Astrocyte of the hippocampus (primary cell): ENCODE results near the gene KLHL6.
A peak's percentile ranks its signal among the peaks of the same experiment; 100 is the strongest.
"Not testable (repeated sequence)": the region's sequence is repeated elsewhere in the genome, so short reads cannot be mapped to it uniquely, and the experiment has no call there.

Source experiments
- DNase-seq: peaks from one replicate; pipeline ENCODE4 v3.0.0; 2011; ENCODE audit warnings: low read depth, low spot score

The KLHL6 gene

DNA sequence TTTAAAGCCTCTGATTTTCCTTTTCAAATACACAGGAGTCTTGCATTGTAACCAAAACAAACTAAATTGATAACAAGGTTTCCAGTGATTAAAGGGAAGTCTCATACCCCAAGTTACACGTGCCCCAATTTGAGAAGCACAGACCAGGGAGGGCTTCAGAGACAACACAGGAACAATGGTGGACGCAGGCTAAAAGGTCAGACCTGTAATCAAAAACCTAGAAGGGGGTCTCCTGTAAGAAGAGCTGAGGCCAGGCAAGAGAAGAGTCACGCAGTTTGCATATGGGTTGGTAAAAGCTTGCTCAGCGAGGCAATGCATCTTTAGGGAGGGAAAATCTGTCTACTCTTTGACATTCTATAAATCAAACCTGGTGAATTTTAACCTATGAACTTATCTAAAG, 68.5 kb downstream of the KLHL6 start:
- DNase-seq: no peak

DNA sequence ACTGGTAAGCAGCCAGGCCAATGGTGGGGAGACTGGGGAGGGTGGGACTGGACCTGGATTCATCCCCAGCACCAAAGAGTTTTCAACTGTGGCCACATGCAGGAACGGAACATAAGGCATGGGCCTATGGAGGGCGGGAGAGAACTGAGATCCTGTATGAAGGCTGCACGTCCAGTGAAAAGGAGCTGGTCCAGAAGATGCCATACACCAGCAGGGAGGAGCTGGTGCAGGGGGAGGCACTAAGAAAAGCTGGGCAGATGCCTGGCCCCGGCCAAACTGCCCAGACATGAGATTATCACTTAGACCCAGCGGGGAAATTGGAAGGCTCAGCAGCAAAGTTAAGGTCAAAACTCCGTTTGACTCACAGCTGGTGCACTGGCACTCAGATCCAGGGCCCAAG, 69.0 kb downstream of the KLHL6 start:
- DNase-seq: no peak

DNA sequence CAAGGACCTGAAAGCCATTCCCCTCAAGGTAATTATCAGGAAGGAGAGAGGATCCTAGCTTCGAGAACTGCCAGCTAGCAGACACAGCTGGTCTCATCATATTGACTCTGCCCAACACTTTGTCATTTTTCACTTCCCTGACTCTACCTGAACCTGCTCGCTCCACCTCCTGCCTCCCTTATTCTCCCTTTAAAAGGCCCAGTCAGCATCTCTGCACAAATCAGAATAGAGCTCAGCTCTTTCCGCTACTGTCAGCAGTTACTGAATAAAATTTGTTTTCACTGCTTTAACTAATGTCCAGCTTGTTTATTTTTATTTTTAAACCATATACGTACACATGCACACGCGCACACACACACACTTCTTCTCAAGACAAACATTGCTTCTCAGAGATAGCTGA, 69.9 kb downstream of the KLHL6 start:
- DNase-seq: no peak

DNA sequence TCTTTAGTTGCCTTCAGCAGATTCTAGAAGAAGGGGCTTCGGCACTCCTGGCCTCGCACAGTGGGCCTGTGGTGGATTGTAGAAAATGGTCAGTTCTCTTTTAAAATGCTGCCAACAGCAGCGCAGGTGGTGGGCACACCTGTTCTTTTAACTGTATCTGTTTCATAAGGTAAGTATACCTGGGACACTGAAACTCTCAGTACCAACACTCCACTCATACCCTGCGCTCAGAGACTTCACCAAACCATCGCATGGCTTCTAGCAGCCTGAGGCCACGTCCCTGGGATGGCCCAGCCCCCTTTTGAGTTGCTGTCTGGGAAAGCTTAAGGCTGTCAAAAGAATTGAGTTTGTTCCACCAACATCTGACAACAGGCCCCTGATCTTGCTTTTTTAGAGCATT, 70.4 kb downstream of the KLHL6 start:
- DNase-seq: no peak

DNA sequence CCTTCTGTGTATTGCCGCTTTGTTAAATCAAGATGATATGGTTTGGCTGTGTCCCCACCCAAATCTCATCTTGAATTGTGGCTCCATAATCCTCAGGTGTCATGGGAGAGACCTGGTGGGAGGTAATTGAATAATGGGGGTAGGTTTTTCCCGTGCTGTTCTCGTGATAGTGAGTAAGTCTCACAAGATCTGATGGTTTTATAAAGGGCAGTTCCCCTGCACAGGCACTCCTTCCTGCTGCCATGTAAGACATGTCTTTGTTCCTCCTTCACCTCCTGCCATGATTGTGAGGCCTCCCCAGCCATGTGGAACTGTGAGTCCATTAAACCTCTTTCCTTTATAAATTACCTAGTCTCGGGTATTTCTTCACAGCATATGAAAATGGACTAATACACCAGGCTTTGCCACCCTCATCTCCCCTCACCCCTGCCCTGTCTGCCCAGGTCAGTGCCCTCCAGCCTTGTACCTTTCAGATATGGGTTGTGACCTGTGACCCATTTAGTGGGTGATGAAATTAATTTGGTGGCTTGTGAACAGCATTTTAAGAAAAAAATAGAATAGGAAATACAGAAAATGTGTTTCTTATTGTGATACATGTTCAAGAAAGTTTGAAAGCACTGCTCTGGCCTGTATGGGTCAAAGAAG, 71.0 kb downstream of the KLHL6 start:
- DNase-seq: no peak

DNA sequence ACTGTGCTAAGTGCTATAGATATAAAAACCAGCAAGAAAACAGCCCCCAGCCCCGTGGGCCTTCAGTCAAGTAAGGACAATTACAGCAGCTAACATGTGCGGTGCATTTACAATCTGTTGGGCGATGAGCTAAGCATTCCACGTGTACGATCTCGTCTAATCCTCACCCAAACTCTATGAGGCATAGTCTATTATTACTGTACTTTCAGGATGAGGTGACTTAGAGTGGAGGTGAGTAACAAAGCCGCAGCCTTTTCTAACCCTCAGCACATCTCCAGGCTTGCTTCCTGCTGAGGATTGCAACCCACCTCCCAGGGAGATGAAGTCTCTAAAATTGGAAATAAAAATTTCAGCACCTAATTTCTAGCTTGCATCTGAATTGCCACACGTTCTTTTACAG, 73.9 kb downstream of the KLHL6 start:
- DNase-seq: peak; percentile 57

DNA sequence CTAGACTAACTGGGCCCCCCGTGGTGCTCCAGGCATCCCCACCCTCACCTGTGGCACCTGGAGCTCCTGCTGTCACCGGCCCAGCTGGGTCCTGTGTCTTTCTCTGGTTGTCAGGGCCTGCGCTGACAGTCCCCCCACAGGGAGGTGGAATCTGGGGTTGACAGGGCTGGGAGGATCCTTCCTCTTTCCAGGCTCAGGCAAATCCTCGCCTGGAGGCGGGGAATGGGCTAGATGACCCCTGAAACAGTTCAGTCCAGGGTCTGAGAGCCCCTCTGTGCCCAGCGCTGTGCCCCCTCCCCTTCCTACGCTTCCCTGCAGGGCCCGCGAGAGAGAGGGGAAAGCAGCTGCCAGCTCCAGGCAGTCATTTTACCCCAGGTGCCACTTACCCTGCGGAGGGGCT, 77.0 kb downstream of the KLHL6 start:
- DNase-seq: no peak

DNA sequence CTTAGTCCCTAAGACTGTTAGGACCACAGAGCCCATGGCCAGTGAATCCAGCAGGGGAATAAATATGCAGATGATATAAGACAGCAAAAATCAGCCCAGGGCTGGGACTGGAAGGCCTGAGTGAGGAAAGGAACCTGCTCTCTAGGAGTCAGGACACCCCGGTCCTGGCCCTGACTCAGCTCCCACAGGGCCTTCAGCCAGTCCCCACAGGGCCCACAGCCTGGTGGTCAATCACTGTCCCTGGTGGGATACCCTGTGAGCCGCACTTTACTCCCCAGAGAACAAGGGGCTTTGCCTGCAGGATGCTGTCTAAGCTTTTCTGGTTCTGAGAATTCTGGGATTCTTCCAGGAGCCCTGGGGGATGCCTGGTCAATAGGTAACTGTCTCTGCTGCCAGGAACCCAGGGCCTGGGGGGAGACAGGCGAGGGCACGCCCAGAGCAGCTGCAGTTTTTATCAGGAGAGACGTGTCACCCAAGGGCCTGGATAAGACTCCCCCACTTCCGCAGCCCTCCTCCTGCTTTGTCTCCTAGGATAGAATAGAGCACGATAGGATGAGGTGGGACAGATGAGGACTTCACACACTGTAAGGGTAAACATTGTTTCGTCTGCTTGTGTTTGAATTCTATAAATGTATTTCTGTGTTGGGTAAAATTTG, 77.6 kb downstream of the KLHL6 start:
- DNase-seq: no peak

DNA sequence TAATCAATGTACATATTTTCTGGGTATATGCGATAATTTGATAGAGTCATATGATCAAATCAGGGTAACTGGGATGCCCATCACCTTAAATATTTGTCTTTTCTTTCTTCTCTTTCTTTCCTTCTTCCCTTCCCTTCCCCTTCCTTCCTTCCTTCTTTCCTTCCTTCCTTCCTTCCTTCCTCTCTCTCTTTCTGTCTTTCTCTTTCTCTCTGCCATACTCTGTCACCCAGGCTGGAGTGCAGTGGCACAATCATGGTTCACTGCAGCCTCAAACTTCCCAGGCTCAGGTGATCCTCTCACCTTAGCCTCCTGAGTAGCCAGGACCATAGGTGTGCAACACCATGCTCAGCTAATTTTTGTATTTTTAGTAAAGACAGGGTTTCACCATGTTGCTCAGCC, 79.7 kb downstream of the KLHL6 start:
- not testable (repeated sequence) for DNase-seq

DNA sequence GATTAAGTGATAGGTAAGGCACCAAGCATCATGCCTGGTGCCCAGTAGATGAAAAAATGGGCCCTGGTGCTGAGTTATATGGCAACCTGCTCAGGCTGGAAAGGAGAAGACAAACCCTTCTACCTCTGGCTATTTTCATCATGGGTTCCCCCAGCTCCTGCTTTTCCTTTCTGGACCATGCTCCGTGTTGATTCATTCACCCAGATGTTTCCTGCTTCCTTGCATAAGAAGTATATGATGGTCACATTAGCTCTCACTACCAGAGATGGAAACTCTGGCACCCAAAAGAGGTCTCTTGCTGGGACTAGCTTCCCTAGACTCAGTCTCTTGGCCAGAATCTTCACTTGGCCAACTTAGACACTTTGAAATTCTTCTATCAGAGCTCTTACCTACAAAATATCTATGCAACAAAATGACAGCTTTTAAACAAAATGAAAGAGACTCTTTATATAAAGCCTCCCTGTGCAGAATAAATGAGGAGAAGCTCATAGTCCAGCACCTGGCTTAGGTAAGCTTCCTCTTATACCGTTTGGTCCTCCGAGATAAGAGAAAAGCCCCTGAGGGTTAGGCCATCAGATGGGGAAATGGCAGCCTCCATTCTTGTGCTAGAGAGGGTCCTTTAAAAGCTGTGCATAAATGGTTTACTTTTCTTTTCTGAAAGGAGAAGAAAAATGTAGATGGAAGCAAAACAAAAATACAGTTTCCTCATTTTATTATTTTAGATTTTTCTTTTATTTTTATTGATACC, 80.3 kb downstream of the KLHL6 start:
- DNase-seq: no peak

DNA sequence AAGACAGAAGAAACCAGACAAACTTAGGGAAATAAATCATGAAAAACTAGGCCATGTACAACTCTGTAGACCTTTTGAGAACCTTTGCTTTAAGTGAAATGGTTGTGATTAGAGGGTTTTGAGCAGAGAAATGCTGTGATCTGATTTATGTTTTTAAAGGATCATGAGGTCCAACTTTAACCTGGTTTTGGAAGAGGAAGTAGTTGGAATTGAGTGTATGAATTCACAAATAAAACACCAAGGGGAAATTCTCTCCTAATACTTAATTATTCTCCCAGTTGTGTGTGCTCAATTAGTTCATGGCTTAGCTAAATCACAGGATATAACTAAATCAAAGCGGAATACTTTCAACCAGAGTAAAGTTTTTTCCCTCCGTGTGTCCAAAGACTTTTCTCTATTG, 81.5 kb downstream of the KLHL6 start:
- DNase-seq: no peak

DNA sequence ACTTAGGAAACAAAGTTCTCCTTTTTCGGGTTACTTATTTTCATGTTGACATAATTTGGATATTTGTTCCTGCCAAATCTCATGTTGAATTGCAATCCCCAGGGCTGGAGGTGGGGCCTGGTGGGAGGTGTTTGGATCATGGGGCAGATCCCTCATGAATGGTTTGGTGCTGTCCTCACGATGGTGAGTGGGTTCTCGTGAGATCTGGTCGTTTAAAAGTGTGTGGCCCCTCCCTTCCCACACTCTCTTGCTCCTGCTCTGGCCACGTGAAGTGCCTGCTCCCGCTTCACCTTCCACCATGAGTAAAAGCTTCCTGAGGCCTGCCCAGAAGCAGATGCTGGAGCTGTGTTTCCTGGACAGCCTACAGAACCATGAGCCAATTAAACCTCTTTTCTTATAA, 83.4 kb downstream of the KLHL6 start:
- no peak for DNase-seq

DNA sequence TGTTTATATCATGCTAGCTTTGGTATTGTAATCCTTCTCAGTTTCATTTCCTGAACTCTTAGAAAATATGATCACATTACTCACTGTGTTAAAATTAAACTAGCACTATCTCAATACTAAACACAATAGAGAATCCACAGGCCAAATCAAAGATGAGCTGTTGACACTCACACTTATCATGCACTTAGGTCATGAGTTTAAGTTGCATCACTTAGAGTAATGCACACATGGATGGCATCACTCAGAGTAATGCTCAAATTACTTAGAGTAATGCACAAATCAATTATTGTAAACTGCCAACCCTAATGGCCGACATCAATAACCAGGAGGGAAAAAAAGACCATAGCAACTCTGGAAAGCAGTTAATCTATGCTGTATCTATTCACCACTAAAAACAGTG, 87.1 kb downstream of the KLHL6 start:
- DNase-seq: no peak

DNA sequence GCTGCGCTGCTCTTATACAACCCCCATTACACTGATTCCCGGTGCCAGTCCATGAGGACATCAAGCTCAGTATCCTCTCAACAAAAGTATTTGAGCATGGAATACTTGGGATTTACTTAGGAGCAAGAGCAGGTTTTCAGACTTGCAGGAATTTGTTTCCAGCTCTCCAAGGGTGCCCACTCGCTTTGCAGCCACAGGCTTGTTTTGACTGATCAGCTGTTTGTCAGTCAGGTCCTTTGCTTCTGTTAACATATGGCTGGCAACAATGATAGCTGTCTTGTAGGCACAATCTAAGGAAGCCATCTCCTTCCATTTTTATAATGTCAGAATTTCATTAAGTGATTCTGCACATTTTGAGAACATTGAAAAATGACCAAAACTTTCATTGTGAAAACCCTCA, 88.9 kb downstream of the KLHL6 start:
- no peak for DNase-seq

DNA sequence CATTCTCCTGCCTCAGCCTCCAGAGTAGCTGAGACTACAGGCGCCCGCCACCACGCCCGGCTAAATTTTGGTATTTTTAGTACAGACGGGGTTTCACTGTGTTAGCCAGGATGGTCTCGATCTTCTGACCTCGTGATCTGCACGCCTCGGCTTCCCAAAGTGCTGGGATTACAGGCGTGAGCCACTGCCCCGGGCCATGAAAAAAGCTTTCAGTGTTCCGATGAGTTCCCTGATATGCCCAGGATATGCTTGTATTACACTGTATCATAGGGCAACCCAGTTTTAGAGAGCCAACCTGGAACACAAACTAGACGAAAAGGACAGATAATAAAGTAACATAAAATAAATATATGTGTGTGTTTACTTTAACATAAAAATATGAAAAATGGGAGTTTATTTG, 89.8 kb downstream of the KLHL6 start:
- not testable (repeated sequence) for DNase-seq

DNA sequence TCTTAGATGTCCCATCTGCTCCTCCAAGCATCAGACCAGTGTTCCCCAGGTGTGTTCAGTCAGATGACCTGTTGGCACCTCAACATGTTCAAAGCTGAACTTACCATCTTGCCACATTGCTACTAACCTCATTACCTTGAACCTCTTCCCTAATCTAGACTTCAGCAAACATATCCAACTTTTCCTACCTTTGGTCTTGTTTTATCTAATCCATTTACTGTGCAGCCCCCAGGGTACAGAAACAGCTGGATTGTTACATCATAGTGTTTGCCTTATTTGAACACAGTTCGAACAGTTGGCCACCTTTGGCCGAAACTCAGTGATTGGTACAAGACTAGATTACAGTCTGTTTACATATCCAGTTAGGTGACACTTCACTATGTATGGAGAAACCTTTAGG, 91.0 kb downstream of the KLHL6 start:
- no peak for DNase-seq

DNA sequence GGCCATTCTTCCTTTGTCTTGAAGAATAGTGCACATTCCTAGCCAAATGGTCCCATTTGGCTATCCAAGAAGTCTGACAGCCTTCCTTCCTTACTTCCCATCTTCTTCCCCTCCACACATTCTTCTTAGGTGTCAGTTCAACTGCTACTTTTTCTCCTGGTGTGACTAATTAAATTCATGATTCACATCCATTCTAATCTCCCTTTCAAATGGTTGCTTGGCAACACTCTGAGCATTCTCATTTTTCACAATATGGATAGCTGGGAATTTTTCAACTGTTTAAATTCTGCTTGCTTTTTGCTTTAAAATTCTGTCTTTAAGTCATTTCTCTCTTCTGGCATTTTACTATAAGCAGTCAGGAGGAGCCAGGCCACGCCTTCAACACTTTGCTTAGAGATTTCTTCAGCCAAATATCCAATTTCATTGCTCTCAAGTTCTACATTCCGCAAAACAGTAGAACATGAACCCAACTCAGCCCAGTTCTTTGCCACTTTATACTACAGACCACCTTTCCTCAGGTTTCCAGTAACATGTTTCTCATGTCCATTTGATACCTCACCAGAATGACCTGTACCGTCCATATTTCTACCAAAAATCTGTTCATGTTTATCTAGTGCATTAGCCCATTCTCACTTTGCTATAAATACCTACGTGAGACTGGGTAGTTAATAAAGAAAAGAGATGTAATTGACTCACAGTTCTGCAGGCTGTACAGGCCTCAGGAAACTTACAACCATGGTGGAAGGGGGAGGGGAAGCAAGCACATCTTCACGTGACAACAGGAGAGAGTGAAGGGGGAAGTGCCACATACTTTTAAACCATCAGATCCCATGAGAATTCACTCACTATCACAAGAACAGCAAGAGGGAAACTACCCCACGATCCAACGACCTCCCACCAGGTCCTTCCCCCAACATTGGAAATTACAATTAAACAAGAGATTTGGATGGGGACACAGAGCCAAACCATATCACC, 95.1 kb downstream of the KLHL6 start:
- DNase-seq: no peak

DNA sequence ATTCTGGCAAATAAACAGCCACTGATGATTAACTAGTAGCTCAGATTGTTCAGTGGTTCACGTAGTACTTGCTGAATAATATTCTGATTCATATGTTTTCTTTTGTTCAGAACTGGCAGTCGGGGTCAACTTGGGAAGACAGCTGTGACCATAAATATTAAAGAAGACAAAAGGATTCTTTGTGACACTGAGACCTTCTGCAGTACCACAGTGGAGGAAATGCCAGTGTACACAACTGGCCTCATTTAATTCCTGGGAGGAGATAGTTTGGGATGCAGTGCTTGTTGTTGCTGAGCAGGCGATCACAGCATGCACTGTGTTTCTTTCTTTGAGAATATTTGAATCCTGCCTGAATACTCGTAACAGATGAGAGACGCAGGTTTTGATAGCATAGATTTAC, 100.4 kb downstream of the KLHL6 start:
- peak; percentile 19 for DNase-seq

DNA sequence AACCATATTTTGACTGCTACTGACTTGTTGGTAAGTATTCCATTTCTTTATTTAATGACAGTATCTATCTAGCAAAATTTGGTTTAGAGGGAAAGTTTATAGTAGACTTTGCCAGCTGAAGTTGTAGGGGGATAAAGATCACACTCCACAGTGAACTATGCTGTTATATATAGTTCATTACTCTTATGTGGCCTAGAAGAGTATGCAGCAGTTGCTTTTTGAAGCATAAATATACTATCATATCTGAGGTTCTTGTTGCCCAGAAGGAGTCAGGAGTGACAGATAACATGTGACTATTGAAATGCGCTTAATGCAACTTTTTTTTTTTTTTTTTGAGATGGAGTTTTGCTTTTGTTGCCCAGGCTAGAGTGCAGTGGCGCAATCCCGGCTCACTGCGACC, 101.4 kb downstream of the KLHL6 start:
- no peak for DNase-seq

DNA sequence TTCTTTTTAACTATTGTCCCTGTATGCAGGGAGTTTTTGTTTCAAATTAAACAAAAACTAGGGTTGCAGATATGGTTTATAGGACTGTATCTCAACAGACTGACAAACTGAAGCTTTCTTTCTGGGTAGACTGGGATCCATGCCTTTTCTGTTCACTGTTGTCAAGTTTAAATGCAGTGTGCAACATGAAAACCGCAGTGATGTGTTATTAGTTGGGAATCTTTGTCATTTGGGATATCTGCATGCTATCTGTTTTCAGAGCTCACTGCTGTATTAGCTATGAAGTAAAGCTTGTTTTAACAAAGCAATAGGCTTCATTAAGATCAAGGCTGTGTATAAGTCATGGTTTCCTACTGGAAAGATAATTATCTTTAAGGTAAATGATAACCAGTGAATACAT, 105.7 kb downstream of the KLHL6 start:
- no peak for DNase-seq

DNA sequence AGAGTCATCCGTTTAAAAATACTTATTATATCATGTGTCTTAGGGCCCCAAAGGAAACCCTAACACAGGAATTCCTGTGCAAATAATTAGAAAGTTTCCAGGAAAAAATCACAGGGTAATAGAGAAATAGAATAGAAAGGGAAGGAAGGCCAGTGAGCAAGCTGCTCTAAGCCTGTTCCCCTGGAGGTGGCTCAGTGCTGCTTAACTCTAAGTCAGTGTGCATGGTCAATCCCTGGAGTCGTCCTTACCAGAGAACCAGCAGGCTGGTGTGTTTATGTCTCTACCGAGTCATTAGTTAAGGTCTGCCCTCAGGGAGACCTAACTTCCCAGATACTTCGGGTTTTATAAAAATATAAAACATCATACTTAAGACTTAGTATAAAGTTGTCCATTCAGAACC, 106.1 kb downstream of the KLHL6 start:
- peak; percentile 45 for DNase-seq
